Testis (tissue), 2 donors: ENCODE measurements around the gene EBF4.

Experiments
- POLR2A ChIP-seq: fragments of 450-650 bp; IDR thresholded peaks from one replicate; pipeline ENCODE4 v1.6.1; 2017; ENCODE audit warnings: antibody characterized with exemption, mild to moderate bottlenecking, moderate library complexity
- TF ChIP-seq, protein P1 (sequence below), 3 experiments: fragments of 450-650 bp in 2 of 3; fragments of 200-600 bp in 1 of 3; sonication (generic) in 1 of 3; IDR thresholded peaks; one replicate each; pipeline ENCODE4 v1.5.1; 2016 to 2019; ENCODE audit warnings: antibody characterized with exemption in 3 of 3, mild to moderate bottlenecking in 2 of 3, moderate library complexity in 1 of 3

DNA sequence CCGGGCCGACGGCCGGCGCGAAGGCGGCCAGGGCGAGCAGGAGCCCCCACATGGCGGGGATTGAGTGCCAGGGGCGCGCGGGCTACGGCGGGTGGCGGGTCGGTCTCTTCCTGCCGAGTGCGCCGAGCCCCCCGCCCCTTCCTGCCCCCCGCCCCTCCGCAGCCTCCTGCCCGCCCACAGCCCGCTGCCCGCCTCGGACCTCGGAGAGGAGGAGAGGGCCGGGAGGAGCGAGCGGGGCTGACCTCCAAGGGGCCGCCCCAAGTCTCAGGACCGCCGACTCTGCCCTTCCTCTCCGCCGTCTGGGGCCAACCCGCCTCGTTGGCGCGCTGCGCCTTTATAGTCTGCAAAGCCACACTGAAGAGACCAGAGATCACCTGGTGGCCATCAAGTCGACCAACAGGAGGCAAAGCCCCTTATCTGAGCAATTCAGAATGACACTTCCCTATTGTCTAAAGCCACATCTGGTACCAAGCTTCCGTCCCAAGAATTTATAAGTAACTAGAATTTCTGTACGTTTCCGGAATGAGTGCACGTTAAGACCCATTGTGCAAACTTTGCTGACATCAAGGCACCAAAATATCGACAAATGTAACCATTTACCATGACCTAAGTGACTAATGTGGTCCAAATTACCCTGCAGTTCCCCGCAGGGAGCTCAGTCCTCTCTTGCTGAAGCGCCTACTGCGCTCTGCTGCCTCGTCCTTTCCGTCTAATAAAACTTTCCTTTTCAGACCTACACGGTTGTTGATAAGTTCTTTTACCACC is 108.1 kb downstream of the EBF4 start, which contains the start of gene CPXM1:
- TF ChIP-seq POLR2A = no peak
- TF ChIP-seq, protein P1, sequence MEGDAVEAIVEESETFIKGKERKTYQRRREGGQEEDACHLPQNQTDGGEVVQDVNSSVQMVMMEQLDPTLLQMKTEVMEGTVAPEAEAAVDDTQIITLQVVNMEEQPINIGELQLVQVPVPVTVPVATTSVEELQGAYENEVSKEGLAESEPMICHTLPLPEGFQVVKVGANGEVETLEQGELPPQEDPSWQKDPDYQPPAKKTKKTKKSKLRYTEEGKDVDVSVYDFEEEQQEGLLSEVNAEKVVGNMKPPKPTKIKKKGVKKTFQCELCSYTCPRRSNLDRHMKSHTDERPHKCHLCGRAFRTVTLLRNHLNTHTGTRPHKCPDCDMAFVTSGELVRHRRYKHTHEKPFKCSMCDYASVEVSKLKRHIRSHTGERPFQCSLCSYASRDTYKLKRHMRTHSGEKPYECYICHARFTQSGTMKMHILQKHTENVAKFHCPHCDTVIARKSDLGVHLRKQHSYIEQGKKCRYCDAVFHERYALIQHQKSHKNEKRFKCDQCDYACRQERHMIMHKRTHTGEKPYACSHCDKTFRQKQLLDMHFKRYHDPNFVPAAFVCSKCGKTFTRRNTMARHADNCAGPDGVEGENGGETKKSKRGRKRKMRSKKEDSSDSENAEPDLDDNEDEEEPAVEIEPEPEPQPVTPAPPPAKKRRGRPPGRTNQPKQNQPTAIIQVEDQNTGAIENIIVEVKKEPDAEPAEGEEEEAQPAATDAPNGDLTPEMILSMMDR (IDR thresholded peaks at IDR 0.05) = no peak
